ENCODE data around the gene MIEF2.
"Not testable (repeated sequence)": the region's sequence is repeated elsewhere in the genome, so short reads cannot be mapped to it uniquely, and the experiment has no call there.

Gene MIEF2, protein sequence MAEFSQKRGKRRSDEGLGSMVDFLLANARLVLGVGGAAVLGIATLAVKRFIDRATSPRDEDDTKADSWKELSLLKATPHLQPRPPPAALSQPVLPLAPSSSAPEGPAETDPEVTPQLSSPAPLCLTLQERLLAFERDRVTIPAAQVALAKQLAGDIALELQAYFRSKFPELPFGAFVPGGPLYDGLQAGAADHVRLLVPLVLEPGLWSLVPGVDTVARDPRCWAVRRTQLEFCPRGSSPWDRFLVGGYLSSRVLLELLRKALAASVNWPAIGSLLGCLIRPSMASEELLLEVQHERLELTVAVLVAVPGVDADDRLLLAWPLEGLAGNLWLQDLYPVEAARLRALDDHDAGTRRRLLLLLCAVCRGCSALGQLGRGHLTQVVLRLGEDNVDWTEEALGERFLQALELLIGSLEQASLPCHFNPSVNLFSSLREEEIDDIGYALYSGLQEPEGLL

DNA sequence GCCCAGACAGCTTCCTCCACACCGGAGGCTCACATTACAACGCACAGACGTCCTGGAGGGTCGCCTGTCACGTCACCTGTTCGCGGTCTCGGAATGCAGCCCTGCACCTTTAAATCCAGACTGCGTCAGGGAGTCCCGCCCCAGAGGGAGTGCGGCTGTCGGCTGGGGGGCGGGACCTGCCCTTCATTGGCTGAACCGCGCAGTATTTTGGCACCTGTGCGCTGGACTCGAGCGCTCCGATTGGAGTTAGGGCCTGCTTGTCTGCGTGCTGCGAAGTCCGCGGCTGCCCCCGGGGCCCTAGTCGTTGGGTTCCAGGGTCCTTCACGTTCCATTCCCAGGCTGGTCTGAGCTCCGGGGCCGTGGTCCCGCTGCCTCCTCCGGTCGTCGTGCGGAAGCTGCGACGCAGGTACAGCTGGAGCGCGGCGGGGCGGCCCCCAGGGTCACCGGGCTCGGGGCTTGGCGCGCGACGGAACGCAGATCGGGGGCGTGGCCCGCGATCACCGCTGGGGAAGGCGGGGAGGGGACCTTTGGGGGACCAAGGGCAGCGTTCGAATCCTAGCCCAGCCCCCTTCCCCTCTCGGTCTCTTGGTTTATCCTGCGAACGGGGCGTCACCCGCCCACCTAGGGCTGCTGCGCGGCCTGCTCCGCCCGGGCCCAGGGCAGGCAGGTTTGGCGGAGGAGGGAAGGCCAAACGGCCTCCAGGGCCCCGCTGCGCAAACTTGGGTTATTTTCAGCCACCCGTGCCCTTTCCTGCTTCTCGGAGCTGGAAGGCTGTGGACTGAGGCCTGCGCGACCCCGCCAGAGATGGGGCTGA is at the start of gene MIEF2:
Gene MIEF2 (plus strand): TSS at position 331 of the 814 bp plus-strand sequence. CDS start 2,059 bp downstream, outside the sequence.
- peak; percentile 49 for DNase-seq

DNA sequence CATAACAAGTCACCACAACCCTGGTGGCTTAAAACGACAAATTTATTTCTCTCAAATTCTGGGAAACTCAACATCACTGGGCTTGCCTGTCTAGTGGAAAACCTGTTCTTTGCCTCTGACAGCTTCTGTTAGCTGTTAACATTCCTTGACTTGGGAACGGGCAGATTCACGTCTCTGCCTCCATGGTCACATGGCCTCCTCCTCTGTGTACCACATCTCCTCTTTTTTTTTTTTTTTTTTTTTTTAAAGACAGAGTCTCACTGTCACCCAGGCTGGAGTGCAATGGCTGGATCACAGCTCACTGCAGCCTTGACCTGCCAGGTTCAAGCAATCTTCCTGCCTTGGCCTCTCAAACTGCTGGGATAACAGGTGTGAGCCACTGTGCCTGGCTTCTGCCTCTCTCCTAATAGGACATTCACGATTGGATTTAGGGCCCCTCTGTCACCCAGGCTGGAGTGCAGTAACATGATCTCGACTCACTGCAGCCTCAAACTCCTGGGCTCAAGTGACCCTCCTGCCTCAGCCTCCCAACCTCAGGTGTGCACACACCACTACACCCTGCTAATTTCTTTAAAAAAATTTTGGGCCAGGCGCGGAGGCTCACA is 46.7 kb upstream of the MIEF2 start:
- DNase-seq = no peak

DNA sequence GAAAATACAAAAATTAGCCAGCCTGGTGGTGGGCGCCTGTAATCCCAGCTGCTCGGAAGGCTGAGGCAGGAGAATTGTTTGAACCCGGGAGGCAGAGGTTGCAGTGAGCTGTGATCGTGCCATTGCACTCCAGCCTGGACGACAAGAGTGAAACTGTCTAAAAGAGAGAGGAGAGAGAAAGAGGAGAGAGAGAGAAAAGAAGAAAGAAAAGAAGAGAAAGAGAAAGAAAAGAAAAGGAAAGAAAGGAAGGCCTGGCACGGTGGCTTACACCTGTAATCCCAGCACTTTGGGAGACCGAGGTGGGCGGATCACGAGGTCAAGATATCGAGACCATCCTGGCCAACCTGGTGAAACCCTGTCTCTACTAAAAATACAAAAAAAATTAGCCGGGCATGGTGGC is 43.6 kb upstream of the MIEF2 start:
- DNase-seq = not testable (repeated sequence)

DNA sequence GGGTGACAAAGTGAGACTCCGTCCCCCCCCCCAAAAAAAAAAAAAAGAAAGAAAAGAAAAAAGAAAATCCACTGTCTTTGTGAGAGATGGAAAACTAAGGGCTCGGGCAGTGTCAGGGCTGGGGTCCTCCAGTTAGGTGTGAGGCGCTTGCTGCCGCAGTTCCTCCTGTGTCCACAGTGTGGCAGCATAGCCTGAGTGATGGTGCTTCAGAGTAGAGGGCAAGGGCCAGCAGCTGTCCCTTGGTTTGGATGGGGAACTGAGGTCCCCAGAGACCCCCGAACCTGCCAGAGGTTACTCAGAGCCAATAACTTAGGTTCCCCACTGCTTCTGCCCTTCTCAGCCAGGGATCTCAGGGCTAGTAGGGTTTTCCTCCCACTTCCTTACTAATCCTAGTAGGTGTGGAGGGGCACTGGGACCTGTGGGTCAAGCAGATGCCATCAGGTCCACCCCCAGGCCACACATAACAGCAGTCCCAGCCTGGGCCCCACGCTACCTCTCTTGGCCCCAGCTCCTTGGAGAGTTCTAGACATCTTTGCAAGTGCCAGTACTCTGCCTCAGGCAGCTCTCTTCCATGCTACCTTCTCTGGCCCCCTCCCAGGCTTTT is 42.9 kb upstream of the MIEF2 start:
- DNase-seq = peak; percentile 37

DNA sequence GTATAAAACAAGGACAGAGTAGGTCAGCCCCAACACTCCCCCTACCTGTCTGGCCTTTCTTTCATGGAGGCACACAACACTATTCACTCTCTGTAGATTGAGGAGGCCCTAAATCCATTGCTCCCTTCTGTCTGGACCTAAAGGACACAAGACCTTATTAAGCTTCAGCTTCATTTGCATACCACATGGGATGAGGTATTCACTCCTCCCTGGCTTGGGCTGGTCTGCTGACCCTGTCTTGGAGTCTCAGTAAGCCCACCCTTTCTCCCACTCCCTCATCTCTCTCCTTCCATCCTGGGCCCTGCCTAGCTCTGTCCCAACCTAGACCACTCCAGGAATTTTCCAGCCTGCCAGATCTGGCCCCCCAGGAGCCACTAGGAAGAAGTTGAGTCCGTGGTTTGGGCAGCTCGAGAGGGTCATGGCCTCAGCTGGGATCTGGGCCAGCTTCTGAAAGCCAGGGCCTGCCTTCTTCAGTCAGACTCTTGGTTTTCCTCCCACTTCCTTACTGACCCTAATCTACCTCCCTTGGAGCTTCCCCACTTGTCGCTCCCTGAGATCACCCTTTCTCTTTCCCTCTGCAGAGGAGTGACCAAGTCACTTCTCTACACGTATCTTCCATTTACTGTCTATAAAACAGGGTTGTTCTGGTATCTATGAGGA is 41.6 kb upstream of the MIEF2 start:
- DNase-seq = peak; percentile 12

DNA sequence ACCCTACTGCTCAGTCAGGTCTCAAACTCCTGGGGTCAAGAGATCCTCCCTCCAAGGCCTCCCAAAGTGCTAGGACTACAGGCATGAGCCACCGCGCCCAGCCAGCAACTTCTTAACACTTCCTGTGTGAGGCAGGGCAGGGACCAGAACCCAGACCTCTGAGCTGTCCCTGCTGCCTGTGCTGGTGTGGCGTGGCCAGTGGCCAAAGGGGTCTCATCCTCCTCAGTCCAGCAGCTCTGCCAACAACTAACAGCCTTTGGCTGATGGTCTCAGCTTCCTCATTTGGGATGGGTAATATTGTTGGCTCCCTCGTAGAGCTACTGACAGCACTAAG is 36.4 kb upstream of the MIEF2 start:
- no peak for DNase-seq

DNA sequence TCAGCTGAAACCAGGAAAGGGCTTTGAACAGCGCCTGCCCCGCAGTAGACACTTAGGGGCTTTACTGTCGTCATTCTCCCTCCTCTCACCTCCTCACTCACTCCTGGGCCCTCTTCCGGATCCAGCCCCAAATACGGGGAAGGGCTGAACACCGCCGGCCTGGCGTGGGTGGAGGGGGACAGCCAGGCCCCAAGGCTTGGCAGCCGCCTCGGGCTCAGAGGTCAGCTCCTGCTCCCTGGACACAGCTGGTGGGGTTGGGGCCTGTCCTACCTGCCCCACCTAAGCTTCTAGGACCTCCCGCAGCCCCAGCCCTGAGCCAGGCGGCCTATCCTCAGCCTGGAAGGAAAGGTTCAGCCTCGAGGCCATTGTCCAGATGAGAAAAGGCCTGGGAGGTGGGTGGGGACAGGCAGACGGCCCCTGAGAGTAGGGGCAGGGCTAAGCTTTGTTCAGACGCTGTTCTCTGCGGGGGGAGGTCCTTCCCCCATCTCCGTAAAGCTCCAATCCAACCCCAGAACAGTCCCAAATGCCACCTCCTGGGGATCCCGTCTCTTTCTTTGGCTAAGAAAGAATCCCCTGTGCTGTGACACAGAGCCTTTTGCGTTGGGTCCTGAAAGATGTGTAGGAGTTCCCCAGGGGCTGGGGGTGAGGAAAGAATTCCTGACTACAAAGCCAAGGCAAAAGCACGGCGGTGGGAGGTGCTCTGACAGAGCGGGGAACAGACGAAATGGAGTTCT is 35.9 kb upstream of the MIEF2 start:
- no peak for DNase-seq

DNA sequence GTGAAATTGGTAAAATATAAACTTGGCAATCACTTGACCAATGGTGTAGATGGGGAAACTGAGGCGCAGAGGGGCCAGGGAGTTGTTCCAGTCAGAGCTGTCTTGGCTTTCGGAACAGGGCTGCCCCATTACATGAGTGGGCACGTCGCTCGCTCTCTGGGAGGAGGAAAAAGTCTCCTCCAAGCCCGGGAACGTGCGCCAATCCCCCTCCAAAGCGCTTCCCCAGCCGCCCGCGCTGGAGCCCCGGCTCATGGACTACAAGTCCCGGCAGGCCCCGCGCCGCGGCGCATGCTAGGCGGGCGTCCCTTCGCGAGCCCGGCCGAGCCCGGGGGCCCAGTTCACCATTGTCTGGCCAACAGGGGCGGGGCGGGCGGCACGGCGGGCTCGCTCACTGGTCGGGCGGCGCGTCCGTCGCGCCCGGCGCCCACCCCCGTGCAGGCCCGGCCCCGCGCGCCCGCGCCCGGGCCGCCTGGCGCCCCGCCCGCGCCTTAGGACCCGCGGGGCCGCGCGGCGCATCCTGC is 35.3 kb upstream of the MIEF2 start, which contains the start of gene LLGL1:
Gene LLGL1 (plus strand): TSS at position 515 of the 521 bp plus-strand sequence. CDS start 48 bp downstream, outside the sequence.
- DNase-seq = peak; percentile 81

DNA sequence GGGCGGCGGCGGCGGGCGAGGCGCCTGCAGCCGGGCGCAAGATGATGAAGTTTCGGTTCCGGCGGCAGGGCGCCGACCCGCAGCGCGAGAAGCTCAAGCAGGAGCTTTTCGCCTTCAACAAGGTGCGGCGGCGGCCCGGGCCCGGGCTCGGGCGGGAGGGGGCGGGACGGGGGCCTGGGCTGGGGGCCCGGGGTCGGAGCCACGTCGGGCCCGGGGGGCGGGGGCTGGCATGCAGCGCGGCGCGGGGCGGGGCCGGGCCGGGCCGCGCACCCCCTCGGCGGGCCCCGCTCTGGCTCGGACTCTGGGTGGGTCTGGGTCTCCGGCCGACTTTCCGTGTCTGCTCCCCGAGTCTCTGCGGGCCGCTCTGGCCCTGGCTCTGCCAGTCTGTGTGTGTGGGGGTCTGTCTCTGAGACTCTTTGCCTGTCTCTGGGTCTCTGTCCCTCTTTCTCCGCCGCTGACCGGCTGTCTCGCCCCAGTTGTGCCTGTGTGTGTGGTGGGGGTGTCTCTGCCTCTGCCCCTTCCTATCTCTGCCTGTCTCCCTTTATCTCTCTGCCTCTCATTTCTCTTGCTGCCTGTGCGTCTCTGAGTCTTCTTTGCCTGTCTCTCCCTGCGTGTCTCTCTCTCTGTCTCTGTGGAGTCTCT is 34.7 kb upstream of the MIEF2 start:
- DNase-seq = no peak

DNA sequence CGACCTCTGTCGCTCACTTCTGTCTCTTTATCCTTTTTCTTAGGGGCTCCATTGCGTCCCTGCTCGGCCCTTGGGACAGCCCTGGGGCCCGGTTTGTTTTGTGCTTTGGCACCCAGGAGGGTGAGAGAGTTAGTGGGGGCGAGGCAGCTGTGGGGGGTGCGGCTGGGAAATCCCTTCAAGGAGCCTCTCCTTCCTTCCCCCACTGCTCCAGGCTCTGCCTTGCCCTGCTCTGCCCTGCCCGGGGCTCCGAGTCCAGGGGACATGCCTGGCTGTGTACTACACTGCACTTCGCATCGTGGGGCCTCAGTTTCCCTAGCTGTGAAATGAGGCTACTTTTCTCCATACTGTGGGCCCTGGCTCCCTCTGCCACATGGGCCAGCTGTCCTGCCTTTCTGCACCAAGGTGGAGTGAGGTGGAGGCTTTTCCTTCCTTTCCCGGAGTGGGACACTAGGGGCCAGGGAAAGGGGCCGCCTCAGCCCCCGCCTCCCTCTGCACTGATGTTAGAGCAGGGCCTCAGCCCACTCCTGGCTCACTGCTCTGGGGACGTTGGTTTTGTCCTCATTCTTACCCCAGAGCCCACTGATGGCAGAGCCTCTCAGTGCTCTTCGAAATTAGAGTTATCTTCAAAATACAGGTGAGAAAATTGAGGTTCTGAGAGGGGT is 34.0 kb upstream of the MIEF2 start:
- DNase-seq = no peak

DNA sequence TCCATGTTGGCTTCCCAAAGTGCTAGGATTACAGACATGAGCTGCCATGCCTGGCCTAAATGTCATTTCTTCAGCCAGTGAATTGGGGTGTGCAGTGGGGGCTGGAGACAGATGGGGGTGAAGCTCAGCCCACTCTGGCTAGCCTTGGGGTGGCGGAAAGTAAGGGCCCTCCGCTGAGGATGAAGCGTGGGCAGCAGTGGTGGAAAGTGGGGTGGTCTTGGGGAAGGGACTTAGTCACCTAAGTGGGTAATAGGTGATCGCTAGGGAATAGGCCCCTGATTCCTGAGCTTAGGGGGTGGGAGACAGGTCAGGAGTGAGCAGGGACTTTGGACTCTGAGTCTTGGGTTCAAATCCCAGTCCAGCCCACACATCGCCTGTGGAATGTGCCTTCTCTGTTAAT is 32.8 kb upstream of the MIEF2 start:
- DNase-seq = no peak

DNA sequence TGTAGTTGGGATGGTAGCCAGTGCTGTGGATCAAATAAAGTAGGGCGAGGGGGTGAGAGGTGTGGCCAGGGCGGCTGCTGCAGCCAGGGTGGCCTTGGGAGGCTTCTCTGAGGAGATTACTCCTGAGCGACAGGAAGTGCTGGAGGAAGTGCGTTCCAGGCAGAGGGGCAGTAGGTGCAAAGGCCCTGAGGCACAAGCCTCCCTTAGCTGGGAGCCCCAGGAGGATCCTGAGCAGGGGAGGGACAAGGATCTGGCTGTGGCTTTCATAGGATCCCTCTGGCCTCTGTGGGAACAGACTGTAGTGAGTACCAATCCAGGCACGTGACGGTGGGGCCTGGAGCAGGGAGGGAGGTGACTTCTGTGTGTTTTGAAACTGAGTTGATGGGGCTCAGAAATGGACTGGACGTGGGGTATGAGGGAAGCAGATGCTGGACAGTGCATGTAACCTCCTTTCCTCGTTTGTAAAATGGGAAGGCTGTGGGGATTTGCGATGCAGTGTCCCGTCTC is 32.2 kb upstream of the MIEF2 start:
- no peak for DNase-seq

DNA sequence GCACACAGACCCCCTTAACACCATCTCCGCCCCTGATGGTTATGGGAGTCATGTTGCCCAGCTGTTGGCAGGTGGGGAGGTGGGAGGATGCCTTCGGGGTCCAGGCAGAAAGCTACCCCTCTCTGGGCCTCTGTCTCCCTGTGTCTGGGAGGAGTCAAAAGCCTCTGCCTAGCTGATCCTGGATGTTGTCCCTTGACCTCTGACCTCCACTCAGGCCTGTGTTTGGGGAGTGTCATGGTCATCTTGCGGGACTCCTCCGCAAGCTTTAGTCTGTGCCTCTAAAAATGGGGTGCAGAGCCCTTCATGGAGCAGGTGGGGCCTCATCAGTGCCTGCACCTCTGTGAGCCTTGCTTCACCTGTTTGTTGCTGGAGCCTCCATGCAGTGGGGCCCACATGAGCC is 31.2 kb upstream of the MIEF2 start:
- DNase-seq = no peak

DNA sequence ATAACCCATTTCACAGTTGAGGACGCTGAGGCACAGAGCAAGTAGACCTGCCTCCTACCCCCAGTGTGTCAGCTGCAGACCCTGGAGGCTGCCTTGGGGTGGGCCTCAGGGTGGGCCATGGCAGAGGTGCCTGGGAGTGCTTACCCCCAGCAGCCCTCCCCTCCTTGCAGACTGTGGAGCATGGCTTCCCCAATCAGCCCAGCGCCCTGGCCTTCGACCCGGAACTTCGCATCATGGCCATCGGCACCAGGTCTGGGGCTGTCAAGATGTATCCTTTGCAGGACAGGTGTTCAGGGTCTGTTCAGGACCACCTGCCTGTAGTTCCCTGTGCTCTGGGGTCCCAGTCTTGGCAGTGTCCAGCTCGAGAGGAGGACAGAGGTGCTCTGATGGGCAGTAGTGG is 30.7 kb upstream of the MIEF2 start:
- DNase-seq = no peak

DNA sequence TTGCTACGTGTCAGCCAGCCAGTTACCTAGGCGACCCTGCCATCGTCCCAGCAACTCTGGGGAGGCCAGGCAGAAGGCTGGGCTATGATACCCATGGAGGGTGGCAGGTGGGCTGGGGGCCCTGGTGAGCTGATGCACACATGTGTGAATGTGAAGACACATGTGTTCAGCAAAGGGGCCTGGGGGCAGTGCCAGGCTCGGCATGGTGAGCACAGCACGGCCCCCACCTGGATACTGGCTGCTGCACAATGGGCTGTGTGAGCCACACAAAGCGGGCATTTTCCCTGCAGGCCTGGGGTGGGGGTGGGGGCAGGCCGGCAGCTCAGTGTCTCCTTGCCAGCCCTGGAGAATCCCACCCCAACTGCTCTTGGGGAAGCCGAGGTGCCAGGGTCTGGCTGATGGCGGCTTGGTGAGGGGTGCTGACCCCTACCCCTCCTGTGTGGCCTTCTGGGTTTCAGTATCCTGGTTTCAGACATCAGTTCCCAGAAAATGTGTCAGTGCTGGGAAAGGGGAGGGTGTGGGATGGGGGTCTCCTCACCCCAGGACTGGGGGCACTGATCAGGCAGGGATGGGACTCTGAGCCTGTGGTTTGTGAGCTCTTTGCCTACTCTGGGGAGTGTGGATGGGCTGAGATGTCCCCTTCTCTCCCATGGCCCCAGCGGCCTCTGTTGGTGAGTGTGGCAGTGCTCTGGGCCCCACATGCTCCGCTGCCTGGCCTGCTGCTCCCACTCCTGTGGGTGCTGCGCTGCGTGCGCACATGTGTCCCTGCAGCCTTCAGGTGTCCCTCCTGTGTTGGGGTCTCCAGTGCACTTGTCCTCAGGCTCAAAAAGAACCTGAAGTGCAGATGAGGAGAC is 29.9 kb upstream of the MIEF2 start:
- DNase-seq = no peak

DNA sequence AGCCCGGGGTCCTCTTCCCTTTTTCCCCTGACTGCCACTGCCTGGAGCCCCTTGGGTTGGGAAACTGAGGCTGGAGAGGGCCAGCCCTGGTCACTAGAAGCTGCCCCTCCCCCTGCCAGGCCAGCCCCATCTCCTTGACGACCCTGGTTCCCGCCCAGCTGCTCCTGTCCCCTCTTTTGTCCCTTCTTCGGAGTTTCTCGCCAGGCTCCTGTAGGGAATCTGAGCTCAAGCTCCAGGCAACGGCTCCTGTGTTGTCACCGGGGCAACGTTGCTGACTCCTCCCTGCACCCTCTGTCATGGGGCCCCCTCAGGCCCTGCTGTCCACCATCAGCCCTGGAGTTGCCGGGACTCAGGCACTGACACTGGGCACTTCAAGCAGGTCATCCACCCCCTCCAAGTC is 29.3 kb upstream of the MIEF2 start:
- DNase-seq = no peak

DNA sequence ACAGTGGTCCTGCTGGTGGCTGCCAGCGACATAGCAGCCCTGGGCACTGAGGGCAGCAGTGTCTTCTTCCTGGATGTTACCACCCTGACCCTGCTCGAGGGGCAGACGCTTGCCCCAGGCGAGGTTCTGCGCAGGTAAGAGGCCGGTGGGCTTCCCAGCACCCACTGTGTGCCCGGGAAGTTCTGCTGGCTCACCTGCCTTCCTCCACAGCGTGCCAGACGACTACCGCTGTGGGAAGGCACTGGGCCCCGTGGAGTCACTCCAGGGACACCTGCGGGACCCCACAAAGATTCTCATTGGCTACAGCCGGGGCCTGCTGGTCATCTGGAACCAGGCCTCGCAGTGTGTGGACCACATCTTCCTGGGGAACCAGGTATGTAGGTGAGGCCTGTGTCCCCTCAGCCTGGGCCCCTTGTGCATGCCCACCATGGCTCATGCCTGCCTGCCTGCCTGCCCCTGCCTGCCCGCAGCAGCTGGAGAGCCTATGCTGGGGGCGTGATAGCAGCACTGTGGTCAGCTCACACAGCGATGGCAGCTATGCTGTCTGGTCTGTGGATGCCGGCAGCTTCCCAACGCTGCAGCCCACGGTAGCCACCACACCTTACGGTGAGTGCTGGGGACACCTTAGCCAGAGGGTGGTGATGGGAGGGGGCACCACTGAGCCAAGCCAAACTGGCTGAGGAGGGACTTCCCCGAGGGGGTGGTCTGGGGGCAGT is 26.5 kb upstream of the MIEF2 start:
- DNase-seq = no peak

DNA sequence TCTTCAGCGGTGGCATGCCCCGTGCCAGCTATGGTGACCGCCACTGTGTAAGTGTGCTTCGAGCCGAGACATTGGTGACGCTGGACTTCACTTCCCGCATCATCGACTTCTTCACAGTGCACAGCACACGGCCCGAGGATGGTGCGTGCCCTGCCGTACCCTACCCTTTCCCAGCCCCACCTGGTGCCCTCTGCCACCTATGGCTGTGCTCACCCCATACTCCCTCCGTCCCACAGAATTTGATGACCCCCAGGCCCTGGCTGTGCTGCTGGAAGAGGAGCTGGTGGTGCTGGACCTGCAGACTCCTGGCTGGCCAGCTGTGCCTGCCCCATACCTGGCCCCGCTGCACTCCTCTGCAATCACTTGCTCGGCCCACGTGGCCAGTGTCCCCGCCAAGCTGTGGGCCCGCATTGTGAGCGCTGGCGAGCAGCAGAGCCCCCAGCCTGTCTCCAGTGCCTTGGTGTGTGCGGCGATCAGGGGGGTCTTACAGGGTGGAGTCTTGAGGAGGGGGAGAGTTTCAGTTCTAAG is 25.5 kb upstream of the MIEF2 start:
- DNase-seq = no peak

All from GOT3 (cell line).